Ovary (tissue), 3 donors: ENCODE results near the gene UQCRC1.
A peak's percentile ranks its signal among the peaks of the same experiment; 100 is the strongest.

Source experiments
- EP300 ChIP-seq: sonication (generic); formaldehyde crosslinking; IDR thresholded peaks from one replicate; pipeline ENCODE4 v1.6.1; 2017; ENCODE audit warnings: antibody characterized with exemption
- TF ChIP-seq, protein P1 (sequence below), 3 donors: fragments of 450-650 bp in 2 of 3; fragments of 200-600 bp in 1 of 3; IDR thresholded peaks; one replicate each; pipeline versions ENCODE4 v1.5.1 to v1.8.0; 2016 to 2022; ENCODE audit warnings: antibody characterized with exemption in 3 of 3, mild to moderate bottlenecking in 1 of 3
- donor health status: DM: no; HTN: no; CAD: no.

DNA sequence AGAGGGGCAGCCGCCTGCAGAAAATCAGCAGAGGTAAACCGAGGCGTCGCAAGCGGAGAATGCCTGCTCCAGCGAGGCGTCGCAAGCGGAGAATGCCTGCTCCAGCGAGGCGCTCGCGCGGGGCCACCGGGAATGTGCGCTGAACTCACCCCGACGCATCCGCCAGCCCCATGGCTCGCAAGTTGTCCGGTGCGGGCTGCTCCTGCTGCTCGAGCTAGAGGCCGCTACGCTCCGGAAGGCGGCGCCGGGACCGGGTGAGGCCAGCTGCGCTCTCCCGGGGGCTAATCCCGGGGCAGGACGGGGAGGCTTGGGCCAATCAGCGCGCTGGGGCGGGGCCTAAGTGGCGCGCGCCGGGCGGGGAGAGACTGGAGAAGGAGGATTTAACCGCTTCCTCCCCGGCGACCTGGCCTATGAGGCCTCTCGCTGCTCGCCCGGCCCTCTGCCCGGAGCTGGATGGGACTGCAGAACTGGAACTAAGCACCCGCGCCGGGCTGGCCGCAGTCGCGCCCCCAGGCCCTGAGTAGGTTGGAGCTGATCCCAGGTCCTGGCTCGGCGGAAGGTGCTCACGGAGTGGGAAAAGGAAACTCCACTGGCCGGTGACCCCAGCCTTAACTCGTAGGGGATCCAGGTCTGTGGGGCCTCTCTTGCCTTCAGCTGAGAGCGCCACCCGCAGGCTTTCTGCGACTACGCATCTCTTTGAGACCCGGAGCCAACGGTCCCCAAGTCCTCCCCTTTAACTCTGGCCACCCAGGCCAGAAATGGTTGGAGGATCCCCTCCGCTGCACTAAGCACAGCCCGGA, 26.0 kb upstream of the UQCRC1 start, which contains the start of gene SLC26A6:
- TF ChIP-seq, protein P1, sequence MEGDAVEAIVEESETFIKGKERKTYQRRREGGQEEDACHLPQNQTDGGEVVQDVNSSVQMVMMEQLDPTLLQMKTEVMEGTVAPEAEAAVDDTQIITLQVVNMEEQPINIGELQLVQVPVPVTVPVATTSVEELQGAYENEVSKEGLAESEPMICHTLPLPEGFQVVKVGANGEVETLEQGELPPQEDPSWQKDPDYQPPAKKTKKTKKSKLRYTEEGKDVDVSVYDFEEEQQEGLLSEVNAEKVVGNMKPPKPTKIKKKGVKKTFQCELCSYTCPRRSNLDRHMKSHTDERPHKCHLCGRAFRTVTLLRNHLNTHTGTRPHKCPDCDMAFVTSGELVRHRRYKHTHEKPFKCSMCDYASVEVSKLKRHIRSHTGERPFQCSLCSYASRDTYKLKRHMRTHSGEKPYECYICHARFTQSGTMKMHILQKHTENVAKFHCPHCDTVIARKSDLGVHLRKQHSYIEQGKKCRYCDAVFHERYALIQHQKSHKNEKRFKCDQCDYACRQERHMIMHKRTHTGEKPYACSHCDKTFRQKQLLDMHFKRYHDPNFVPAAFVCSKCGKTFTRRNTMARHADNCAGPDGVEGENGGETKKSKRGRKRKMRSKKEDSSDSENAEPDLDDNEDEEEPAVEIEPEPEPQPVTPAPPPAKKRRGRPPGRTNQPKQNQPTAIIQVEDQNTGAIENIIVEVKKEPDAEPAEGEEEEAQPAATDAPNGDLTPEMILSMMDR (IDR thresholded peaks at IDR 0.05) = peak; percentile 40 to 66 (median 52)
- no peak for TF ChIP-seq EP300
